ENCODE measurements around the gene CENPP.

- TF ChIP-seq CTCF (IDR thresholded peaks at IDR 0.05; ENCODE audit: low read depth, low read length) (no peak), EZH2phosphoT487 (IDR thresholded peaks at IDR 0.05; ENCODE audit: low read depth) (no peak)
These were observed 337.4 kb downstream of the CENPP start for GRCh38 chr9:92663126-92663525.
